ENCODE data around the gene NEK7. TPM values are rescaled to one million over a fixed set of nuclear protein-coding genes. Genes with fewer than 3 reads are reported as not detected.

The NEK7 gene
- total RNA-seq, 6 experiments from 2014 or later = 20.6 to 32.3 (median 21.5) TPM

DNA sequence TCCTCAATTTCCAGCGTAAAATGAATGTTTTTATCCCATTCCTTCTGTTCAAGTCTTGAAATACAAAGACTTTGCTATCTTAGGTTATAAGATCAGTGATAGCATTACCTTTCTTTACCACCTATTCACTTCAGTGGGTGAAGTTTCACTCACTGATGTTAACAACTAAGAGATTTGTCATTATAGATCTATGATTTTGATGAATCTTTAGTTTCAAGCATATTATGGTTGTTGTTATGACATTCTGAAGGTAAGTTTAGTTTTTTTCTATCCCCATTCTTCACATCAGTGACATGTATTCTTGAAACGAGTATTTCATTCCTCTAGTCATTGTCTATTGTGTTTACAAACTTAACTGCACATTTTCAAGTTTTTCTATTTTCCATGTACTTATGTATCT, 201.1 kb downstream of the NEK7 start:
- no peak for TF ChIP-seq POLR2A (IDR thresholded peaks at IDR 0.05)
- TF ChIP-seq, protein P1, sequence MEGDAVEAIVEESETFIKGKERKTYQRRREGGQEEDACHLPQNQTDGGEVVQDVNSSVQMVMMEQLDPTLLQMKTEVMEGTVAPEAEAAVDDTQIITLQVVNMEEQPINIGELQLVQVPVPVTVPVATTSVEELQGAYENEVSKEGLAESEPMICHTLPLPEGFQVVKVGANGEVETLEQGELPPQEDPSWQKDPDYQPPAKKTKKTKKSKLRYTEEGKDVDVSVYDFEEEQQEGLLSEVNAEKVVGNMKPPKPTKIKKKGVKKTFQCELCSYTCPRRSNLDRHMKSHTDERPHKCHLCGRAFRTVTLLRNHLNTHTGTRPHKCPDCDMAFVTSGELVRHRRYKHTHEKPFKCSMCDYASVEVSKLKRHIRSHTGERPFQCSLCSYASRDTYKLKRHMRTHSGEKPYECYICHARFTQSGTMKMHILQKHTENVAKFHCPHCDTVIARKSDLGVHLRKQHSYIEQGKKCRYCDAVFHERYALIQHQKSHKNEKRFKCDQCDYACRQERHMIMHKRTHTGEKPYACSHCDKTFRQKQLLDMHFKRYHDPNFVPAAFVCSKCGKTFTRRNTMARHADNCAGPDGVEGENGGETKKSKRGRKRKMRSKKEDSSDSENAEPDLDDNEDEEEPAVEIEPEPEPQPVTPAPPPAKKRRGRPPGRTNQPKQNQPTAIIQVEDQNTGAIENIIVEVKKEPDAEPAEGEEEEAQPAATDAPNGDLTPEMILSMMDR (IDR thresholded peaks at IDR 0.05) = no peak
- H3K27me3 ChIP-seq = no peaks in the 10 kb centered on the region
- H3K4me3 ChIP-seq = no peak overlapping the region
- H3K36me3 ChIP-seq = no peaks in the 10 kb centered on the region
- no peak for DNase-seq
- 66% methylated on average over 2 of the region's 2 CpGs for WGBS (ENCODE audit: insufficient coverage, low coverage, low lambda C conversion rate, missing lambda C conversion rate)
- H3K9me3 ChIP-seq = no peaks in the 10 kb centered on the region
- peaks cover 0 to 6% (median 0%) of the 10 kb centered on the region in 4 donors for H3K4me1 ChIP-seq
- no peak overlapping the region for H3K27ac ChIP-seq
- no peak for ATAC-seq
- intact Hi-C loops (cut with DNase I) = no loop called here

- ATAC-seq = peak; percentile 38 to 63 (median 44)
Observed at GRCh38 chr1:198359024-198359653, 202.3 kb downstream of the NEK7 start.

GRCh38 chr1:198360208-198360729, 203.5 kb downstream of the NEK7 start:
- no peak overlapping the region for H3K27ac ChIP-seq
- H3K4me1 ChIP-seq = peaks cover 0 to 6% (median 0%) of the 10 kb centered on the region in 4 donors
- no peaks in the 10 kb centered on the region for H3K27me3 ChIP-seq
- intact Hi-C loops (cut with DNase I) = no loop called here
- H3K9me3 ChIP-seq = no peaks in the 10 kb centered on the region
- no peak for ATAC-seq
- TF ChIP-seq, protein P1 (IDR thresholded peaks at IDR 0.05) = no peak
- no peaks in the 10 kb centered on the region for H3K36me3 ChIP-seq
- DNase-seq = no peak
- H3K4me3 ChIP-seq = no peak overlapping the region
- WGBS (ENCODE audit: insufficient coverage, low coverage, low lambda C conversion rate, missing lambda C conversion rate) = 90% methylated on average over 4 of the region's 4 CpGs

More at GRCh38 chr1:198359024-198359653, 202.3 kb downstream of the NEK7 start:
- no peaks in the 10 kb centered on the region for H3K9me3 ChIP-seq
- intact Hi-C loops (cut with DNase I) = no loop called here
- 22% methylated on average over 6 of the region's 6 CpGs for WGBS (ENCODE audit: insufficient coverage, low coverage, low lambda C conversion rate, missing lambda C conversion rate)
- TF ChIP-seq POLR2A (IDR thresholded peaks at IDR 0.05) = no peak
- TF ChIP-seq, protein P1 (IDR thresholded peaks at IDR 0.05) = peak; percentile 45 to 64 (median 54)
- H3K27me3 ChIP-seq = no peaks in the 10 kb centered on the region
- no peak for DNase-seq
- H3K27ac ChIP-seq = no peak overlapping the region
- H3K4me3 ChIP-seq = no peak overlapping the region
- H3K36me3 ChIP-seq = no peaks in the 10 kb centered on the region
- H3K4me1 ChIP-seq = peaks cover 0 to 6% (median 0%) of the 10 kb centered on the region in 4 donors

- H3K27ac ChIP-seq = no peak overlapping the region
- H3K36me3 ChIP-seq = no peaks in the 10 kb centered on the region
- no peaks in the 10 kb centered on the region for H3K27me3 ChIP-seq
- DNase-seq (no peak), ATAC-seq (peak; percentile 38 to 80 (median 74))
- H3K4me1 ChIP-seq = peaks cover 0 to 6% (median 0%) of the 10 kb centered on the region in 4 donors
- H3K4me3 ChIP-seq = no peak overlapping the region
- intact Hi-C loops (cut with DNase I) = no loop called here
- no peaks in the 10 kb centered on the region for H3K9me3 ChIP-seq
- TF ChIP-seq, protein P1 (IDR thresholded peaks at IDR 0.05) = no peak
- no peak for TF ChIP-seq POLR2A (IDR thresholded peaks at IDR 0.05)
- 67% methylated on average over 3 of the region's 3 CpGs for WGBS (ENCODE audit: insufficient coverage, low coverage, low lambda C conversion rate, missing lambda C conversion rate)
Observed at GRCh38 chr1:198361237-198361767, 204.5 kb downstream of the NEK7 start.

Data from right lobe of liver (tissue), 6 donors.